ENCODE data around the gene B2M. TPM values are rescaled to one million over a fixed set of nuclear protein-coding genes. Genes with fewer than 3 reads are reported as not detected.

The B2M gene
- total and polyA plus RNA-seq, 2 of the 13 experiments (the other 11 are each of a cell fraction or from before 2014, with no cell fraction given): 784 to 857 TPM

DNA sequence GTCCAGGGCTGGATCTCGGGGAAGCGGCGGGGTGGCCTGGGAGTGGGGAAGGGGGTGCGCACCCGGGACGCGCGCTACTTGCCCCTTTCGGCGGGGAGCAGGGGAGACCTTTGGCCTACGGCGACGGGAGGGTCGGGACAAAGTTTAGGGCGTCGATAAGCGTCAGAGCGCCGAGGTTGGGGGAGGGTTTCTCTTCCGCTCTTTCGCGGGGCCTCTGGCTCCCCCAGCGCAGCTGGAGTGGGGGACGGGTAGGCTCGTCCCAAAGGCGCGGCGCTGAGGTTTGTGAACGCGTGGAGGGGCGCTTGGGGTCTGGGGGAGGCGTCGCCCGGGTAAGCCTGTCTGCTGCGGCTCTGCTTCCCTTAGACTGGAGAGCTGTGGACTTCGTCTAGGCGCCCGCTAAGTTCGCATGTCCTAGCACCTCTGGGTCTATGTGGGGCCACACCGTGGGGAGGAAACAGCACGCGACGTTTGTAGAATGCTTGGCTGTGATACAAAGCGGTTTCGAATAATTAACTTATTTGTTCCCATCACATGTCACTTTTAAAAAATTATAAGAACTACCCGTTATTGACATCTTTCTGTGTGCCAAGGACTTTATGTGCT lies 527 bp downstream of the B2M start (continued):
- TF ChIP-seq, protein P1, sequence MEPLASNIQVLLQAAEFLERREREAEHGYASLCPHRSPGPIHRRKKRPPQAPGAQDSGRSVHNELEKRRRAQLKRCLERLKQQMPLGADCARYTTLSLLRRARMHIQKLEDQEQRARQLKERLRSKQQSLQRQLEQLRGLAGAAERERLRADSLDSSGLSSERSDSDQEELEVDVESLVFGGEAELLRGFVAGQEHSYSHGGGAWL (CRISPR knock-in tag; IDR thresholded peaks at IDR 0.05): no peak; the same call in 1 of the 2 replicates
- TF ChIP-seq HOXA5 (CRISPR knock-in tag; IDR thresholded peaks at IDR 0.05) (0 out of 2 replicates have a peak, but pooled peaks have one; percentile 11), LCORL (IDR thresholded peaks at IDR 0.05) (no peak), LCORL (CRISPR knock-in tag; IDR thresholded peaks at IDR 0.05) (0 out of 2 replicates have a peak, but pooled peaks have one; percentile 4), KDM4B (CRISPR knock-in tag; IDR thresholded peaks at IDR 0.05) (0 out of 2 replicates have a peak, but pooled peaks have one; percentile 2), ZNF274 (CRISPR knock-in tag; IDR thresholded peaks at IDR 0.05) (peak; percentile 21; the same call in 1 of the 2 replicates), NR1H2 (CRISPR knock-in tag; IDR thresholded peaks at IDR 0.05; ENCODE audit: borderline replicate concordance, low read depth) (no peak), ZNF891 (CRISPR knock-in tag; IDR thresholded peaks at IDR 0.05) (0 out of 2 replicates have a peak, but pooled peaks have one; percentile 8), TMF1 (CRISPR knock-in tag; IDR thresholded peaks at IDR 0.05; ENCODE audit: low read depth) (peak; percentile 60; the same call in 1 of the 2 replicates), TAF1 (CRISPR knock-in tag; IDR thresholded peaks at IDR 0.05) (peak; percentile 8; the same call in 1 of the 2 replicates), SRSF4 (IDR thresholded peaks at IDR 0.05; ENCODE audit: low read depth, low read length, poor library complexity, severe bottlenecking) (no peak), YEATS4 (CRISPR knock-in tag; IDR thresholded peaks at IDR 0.05; ENCODE audit: borderline replicate concordance) (peak; percentile 44; the same call in 1 of the 2 replicates), IKZF4 (CRISPR knock-in tag; IDR thresholded peaks at IDR 0.05; ENCODE audit: borderline replicate concordance, low read depth, not compliant biosample characterization) (no peak), RXRA (CRISPR knock-in tag; IDR thresholded peaks at IDR 0.05) (0 out of 2 replicates have a peak, but pooled peaks have one; percentile 4), NR2F1 (CRISPR knock-in tag; IDR thresholded peaks at IDR 0.05) (0 out of 4 replicates have a peak, but pooled peaks of 1 of the 2 experiments have one; percentile 17)
- TF ChIP-seq, protein P2, sequence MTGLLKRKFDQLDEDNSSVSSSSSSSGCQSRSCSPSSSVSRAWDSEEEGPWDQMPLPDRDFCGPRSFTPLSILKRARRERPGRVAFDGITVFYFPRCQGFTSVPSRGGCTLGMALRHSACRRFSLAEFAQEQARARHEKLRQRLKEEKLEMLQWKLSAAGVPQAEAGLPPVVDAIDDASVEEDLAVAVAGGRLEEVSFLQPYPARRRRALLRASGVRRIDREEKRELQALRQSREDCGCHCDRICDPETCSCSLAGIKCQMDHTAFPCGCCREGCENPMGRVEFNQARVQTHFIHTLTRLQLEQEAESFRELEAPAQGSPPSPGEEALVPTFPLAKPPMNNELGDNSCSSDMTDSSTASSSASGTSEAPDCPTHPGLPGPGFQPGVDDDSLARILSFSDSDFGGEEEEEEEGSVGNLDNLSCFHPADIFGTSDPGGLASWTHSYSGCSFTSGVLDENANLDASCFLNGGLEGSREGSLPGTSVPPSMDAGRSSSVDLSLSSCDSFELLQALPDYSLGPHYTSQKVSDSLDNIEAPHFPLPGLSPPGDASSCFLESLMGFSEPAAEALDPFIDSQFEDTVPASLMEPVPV (CRISPR knock-in tag; IDR thresholded peaks at IDR 0.05): peak; percentile 71; the same call in 1 of the 2 replicates
- TF ChIP-seq, protein P3, sequence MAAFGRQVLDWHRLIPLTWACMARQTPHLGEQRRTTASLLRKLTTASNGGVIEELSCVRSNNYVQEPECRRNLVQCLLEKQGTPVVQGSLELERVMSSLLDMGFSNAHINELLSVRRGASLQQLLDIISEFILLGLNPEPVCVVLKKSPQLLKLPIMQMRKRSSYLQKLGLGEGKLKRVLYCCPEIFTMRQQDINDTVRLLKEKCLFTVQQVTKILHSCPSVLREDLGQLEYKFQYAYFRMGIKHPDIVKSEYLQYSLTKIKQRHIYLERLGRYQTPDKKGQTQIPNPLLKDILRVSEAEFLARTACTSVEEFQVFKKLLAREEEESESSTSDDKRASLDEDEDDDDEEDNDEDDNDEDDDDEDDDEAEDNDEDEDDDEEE (CRISPR knock-in tag; IDR thresholded peaks at IDR 0.05): 0 out of 2 replicates have a peak, but pooled peaks have one; percentile 12
- TF ChIP-seq, protein P4, sequence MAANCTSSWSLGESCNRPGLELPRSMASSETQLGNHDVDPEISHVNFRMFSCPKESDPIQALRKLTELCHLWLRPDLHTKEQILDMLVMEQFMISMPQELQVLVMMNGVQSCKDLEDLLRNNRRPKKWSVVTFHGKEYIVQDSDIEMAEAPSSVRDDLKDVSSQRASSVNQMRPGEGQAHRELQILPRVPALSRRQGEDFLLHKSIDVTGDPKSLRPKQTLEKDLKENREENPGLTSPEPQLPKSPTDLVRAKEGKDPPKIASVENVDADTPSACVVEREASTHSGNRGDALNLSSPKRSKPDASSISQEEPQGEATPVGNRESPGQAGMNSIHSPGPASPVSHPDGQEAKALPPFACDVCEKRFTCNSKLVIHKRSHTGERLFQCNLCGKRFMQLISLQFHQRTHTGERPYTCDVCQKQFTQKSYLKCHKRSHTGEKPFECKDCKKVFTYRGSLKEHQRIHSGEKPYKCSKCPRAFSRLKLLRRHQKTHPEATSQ (CRISPR knock-in tag; IDR thresholded peaks at IDR 0.05; ENCODE audit: borderline replicate concordance): 0 out of 2 replicates have a peak, but pooled peaks have one; percentile 10
- TF ChIP-seq, protein P5, sequence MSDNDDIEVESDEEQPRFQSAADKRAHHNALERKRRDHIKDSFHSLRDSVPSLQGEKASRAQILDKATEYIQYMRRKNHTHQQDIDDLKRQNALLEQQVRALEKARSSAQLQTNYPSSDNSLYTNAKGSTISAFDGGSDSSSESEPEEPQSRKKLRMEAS (IDR thresholded peaks at IDR 0.05): peak; percentile 18; the same call in 1 of the 2 replicates
- TF ChIP-seq, protein P6, sequence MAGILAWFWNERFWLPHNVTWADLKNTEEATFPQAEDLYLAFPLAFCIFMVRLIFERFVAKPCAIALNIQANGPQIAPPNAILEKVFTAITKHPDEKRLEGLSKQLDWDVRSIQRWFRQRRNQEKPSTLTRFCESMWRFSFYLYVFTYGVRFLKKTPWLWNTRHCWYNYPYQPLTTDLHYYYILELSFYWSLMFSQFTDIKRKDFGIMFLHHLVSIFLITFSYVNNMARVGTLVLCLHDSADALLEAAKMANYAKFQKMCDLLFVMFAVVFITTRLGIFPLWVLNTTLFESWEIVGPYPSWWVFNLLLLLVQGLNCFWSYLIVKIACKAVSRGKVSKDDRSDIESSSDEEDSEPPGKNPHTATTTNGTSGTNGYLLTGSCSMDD (CRISPR knock-in tag; IDR thresholded peaks at IDR 0.05): no peak
- TF ChIP-seq, protein P7, sequence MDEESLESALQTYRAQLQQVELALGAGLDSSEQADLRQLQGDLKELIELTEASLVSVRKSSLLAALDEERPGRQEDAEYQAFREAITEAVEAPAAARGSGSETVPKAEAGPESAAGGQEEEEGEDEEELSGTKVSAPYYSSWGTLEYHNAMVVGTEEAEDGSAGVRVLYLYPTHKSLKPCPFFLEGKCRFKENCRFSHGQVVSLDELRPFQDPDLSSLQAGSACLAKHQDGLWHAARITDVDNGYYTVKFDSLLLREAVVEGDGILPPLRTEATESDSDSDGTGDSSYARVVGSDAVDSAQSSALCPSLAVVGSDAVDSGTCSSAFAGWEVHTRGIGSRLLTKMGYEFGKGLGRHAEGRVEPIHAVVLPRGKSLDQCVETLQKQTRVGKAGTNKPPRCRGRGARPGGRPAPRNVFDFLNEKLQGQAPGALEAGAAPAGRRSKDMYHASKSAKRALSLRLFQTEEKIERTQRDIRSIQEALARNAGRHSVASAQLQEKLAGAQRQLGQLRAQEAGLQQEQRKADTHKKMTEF (CRISPR knock-in tag; IDR thresholded peaks at IDR 0.05): peak; percentile 29; the same call in 1 of the 2 replicates
